ENCODE measurements around the gene SEC31B. TPM values are rescaled to one million over a fixed set of nuclear protein-coding genes. Genes with fewer than 3 reads are reported as not detected.

The SEC31B gene
- total RNA-seq, 4 donors from 2014 or later: 2.6 to 11.3 (median 5.8) TPM

- intact Hi-C loops (cut with DNase I; ENCODE audit: low total_unique reads): no loop called here
- no peak overlapping the region for H3K4me3 ChIP-seq (ENCODE audit: low read depth, poor library complexity, severe bottlenecking)
- no peak for DNase-seq (ENCODE audit: low spot score in 2 of 2)
- WGBS, 2 donors: 49 to 52% methylated on average over 7 of the region's 7 CpGs
- TF ChIP-seq, protein P1, sequence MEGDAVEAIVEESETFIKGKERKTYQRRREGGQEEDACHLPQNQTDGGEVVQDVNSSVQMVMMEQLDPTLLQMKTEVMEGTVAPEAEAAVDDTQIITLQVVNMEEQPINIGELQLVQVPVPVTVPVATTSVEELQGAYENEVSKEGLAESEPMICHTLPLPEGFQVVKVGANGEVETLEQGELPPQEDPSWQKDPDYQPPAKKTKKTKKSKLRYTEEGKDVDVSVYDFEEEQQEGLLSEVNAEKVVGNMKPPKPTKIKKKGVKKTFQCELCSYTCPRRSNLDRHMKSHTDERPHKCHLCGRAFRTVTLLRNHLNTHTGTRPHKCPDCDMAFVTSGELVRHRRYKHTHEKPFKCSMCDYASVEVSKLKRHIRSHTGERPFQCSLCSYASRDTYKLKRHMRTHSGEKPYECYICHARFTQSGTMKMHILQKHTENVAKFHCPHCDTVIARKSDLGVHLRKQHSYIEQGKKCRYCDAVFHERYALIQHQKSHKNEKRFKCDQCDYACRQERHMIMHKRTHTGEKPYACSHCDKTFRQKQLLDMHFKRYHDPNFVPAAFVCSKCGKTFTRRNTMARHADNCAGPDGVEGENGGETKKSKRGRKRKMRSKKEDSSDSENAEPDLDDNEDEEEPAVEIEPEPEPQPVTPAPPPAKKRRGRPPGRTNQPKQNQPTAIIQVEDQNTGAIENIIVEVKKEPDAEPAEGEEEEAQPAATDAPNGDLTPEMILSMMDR (IDR thresholded peaks at IDR 0.05): no peak
- TF ChIP-seq POLR2A (IDR thresholded peaks at IDR 0.05): no peak
These were observed 8.6 kb upstream of the SEC31B start for GRCh38 chr10:100528123-100528886.

GRCh38 chr10:100524638-100525037, 5.0 kb upstream of the SEC31B start:
- intact Hi-C loops (cut with DNase I; ENCODE audit: low total_unique reads): no loop called here
- TF ChIP-seq POLR2A (IDR thresholded peaks at IDR 0.05): no peak
- TF ChIP-seq, protein P1 (IDR thresholded peaks at IDR 0.05): no peak
- H3K4me3 ChIP-seq (ENCODE audit: low read depth, poor library complexity, severe bottlenecking): no peak overlapping the region
- 80 to 88% methylated on average over 2 of the region's 2 CpGs for WGBS, 2 donors
- DNase-seq (ENCODE audit: low spot score in 2 of 2): no peak

DNA sequence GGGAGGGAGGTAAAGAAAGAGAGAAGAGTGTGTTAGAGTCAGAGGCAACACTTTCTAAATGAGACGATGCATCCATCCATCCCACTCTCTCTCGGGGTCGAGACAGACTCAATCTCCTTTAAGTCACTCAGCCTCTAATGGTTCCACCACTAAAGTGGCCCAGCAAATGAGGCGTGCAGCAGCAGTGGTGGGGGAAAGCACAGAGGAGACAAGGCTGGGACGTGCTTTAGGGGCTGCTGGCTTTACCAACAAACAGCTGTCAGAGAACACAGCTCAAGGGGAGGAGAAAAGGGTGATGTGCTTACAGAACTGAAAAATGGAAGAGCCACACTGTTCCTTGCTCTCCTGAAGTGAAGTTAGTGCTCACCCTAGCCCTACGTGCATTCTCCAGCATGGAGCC, 4.5 kb upstream of the SEC31B start:
- DNase-seq (ENCODE audit: low spot score in 2 of 2): no peak
- intact Hi-C loops (cut with DNase I; ENCODE audit: low total_unique reads): no loop called here
- WGBS, 2 donors: 82 to 85% methylated on average over 6 of the region's 6 CpGs
- TF ChIP-seq, protein P1 (IDR thresholded peaks at IDR 0.05): no peak
- TF ChIP-seq POLR2A (IDR thresholded peaks at IDR 0.05): no peak
- no peak overlapping the region for H3K4me3 ChIP-seq (ENCODE audit: low read depth, poor library complexity, severe bottlenecking)

DNA sequence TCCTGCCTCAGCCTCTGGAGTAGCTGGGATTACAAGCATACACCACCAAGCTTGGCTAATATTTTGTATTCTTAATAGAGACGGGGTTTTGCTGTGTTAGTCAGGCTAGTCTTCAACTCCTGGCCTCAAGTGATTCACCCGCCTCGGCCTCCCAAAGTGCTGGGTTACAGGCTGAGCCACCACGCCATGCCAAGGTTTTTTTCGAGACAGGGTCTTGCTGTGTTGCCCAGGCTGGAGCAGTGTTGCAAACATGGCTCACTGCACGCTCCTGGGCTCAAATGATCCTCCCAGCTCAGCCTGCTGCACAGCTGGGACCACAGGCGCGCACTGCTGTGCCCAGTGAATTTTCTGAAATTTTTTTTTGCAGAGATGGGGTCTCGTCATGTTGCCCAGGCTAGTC, 3.3 kb upstream of the SEC31B start:
- no peak for DNase-seq (ENCODE audit: low spot score in 2 of 2)
- TF ChIP-seq, protein P1 (IDR thresholded peaks at IDR 0.05): no peak
- intact Hi-C loops (cut with DNase I; ENCODE audit: low total_unique reads): no loop called here
- WGBS, 2 donors: 96 to 97% methylated on average over 9 of the region's 9 CpGs
- no peak overlapping the region for H3K4me3 ChIP-seq (ENCODE audit: low read depth, poor library complexity, severe bottlenecking)

DNA sequence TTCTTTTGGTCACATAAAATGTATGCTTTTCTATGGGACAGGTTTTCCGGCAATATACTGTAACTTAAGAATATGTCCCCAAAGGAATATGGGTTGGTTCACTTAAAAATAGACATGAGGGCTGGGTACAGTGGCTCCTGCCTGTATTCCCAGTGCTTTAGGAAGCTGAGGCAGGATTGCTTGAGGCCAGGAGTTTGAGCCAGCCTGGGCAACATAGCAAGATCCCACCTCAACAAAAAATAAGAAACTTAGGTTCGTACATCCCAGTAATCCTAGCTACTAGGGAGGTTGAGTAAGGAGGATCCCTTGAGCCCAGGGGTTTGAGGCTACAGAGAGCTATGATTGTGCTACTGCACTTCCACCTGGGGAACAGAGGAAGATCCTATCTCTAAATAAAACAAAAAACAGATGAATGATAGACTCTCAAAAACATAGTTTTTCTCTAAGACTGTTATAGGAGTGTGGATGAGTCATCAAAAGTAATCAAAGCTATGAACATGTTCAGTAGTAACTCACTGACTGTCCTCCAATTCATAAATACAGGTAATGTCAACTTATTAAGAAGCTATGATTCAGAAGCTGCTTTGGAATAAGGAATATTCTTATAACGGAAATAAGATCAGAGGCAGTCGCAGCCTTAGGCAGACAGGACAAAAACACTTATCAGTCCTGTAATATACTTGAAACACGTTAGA, 2.6 kb upstream of the SEC31B start:
- 75 to 79% methylated on average over 5 of the region's 5 CpGs for WGBS, 2 donors
- no peak for DNase-seq (ENCODE audit: low spot score in 2 of 2)
- intact Hi-C loops (cut with DNase I; ENCODE audit: low total_unique reads): no loop called here
- H3K4me3 ChIP-seq (ENCODE audit: low read depth, poor library complexity, severe bottlenecking): no peak overlapping the region
- TF ChIP-seq, protein P1 (IDR thresholded peaks at IDR 0.05): no peak

Measured in lower leg skin (tissue), 4 donors.